Measurements from ENCODE around the gene MAN2C1. TPM values are rescaled to one million over a fixed set of nuclear protein-coding genes. Genes with fewer than 3 reads are reported as not detected.

MAN2C1 gene
- polyA plus RNA-seq, 3 donors: 32.9 to 453 (median 42.9) TPM

DNA sequence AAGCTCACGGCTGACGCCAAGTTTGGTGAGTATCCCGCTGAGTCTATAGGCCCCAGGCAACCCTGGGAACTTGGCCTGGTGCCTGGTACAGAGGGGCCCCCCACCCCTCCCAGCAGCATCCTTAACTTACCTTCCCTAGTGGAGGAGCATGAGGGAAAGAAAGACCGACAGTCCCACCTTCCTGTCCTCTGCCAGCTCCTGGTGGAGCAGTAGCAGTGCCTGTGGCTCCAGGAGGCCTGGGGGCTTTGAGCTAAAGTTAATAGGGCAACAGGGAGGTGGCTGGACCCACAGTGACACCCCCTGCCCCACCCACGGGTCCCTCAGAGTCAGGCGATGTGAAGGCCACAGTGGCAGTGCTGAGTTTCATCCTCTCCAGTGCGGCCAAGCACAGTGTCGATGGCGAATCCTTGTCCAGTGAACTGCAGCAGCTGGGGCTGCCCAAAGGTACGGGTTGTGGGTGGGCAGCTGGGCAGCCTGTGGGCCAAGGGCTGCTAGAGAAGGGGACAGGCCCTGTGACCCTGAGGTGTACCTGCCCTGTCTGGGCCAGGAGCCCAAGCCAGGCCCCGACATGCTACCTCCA, 29.7 kb downstream of the MAN2C1 start:
- Histone ChIP-seq H3K4me1 (ENCODE audit: control insufficient read depth in 1 of 2, insufficient read depth in 2 of 2, low read length in 2 of 2) (peaks cover 12 to 16% of the 10 kb centered on the region in 2 donors), H3K27ac (ENCODE audit: low read depth in 1 of 2, low read length in 2 of 2) (no peak overlapping the region), H4K20me1 (ENCODE audit: insufficient read depth, low read length) (no peaks in the 10 kb centered on the region), H3K9ac (ENCODE audit: insufficient read depth, low read length, poor library complexity, severe bottlenecking) (no peak overlapping the region), H3K4me3 (replicated peaks in 1 of 3; ENCODE audit: low read depth in 2 of 3, low read length in 3 of 3) (no peak overlapping the region), H3K9me3 (replicated peaks in 1 of 2; ENCODE audit: control insufficient read depth in 1 of 2, insufficient read depth in 1 of 2, low read length in 2 of 2) (no peaks in the 10 kb centered on the region), H3K79me2 (ENCODE audit: insufficient read depth, low read length) (peaks cover 4% of the 10 kb centered on the region), H3K27me3 (ENCODE audit: control insufficient read depth in 2 of 2, insufficient read depth in 2 of 2, low read length in 2 of 2) (no peaks in the 10 kb centered on the region), H2AFZ (ENCODE audit: insufficient read depth, low read depth, low read length, poor library complexity, severe bottlenecking) (no peak overlapping the region), H3K4me2 (replicated peaks; ENCODE audit: extremely low read depth, low read length, poor library complexity, severe bottlenecking) (no peak overlapping the region), H3K36me3 (replicated peaks in 1 of 2; ENCODE audit: control insufficient read depth in 1 of 2, insufficient read depth in 2 of 2, low read length in 2 of 2) (peaks cover 0 to 4% of the 10 kb centered on the region in 2 donors)
- DNase-seq: no peak
- Mint-ChIP-seq H3K4me3 (no peak overlapping the region), H3K9me3 (peaks cover 0 to 1% (median 0%) of the 10 kb centered on the region in 7 donors), H3K27me3 (ENCODE audit: low read depth in 3 of 3) (peaks cover 4 to 12% (median 5%) of the 10 kb centered on the region in 3 donors), H3K36me3 (peaks cover 20 to 21% of the 10 kb centered on the region in 2 donors), H3K4me1 (peaks cover 22% of the 10 kb centered on the region), H3K27ac (no peak overlapping the region)
- 100% methylated on average over 6 of the region's 11 CpGs for WGBS (ENCODE audit: insufficient coverage)
- TF ChIP-seq, protein P1, sequence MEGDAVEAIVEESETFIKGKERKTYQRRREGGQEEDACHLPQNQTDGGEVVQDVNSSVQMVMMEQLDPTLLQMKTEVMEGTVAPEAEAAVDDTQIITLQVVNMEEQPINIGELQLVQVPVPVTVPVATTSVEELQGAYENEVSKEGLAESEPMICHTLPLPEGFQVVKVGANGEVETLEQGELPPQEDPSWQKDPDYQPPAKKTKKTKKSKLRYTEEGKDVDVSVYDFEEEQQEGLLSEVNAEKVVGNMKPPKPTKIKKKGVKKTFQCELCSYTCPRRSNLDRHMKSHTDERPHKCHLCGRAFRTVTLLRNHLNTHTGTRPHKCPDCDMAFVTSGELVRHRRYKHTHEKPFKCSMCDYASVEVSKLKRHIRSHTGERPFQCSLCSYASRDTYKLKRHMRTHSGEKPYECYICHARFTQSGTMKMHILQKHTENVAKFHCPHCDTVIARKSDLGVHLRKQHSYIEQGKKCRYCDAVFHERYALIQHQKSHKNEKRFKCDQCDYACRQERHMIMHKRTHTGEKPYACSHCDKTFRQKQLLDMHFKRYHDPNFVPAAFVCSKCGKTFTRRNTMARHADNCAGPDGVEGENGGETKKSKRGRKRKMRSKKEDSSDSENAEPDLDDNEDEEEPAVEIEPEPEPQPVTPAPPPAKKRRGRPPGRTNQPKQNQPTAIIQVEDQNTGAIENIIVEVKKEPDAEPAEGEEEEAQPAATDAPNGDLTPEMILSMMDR (IDR thresholded peaks at IDR 0.05): no peak
- intact Hi-C loops (cut with micrococcal nuclease): no loop called here

DNA sequence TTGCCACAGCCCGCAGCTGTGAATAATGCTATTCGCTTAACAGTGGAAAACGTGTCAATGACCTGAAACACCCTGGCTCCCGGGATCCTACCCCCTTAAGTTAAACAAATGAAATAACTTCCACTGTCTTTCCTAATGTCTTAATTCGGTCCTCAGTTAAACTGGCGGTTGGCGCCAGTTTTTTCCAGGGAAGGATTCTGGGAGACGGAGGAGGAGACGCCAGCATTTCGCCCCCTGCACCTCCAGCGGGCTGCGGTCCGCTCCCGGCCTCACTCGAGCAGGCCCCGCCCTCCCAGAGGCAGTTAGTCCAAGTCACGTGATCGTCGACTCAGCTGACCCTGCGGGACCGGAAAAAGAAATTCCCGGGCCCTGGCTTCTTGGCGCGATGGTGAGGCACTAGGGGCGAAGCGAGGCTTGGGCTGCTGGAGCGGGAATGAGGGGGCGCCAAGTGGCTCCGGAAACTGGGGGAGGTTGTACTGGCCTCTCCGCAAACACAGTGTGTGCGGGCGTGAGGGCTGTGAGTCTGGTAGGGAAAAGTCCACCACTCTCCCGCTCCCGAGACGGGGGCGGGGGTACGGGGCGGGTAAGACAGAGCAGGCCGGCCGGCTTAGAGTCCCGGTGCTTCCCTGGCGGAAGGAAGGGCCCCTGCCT, 32.6 kb downstream of the MAN2C1 start, which contains the start of gene COMMD4:
Gene COMMD4, plus strand, starts transcription at position 359 of the 651 bp plus-strand sequence. Its CDS starts 27 bp downstream, at position 386.
- intact Hi-C loops (cut with micrococcal nuclease): no loop called here

More for the DNA sequence above, 32.6 kb downstream of the MAN2C1 start, which contains the start of gene COMMD4:
- no peaks in the 10 kb centered on the region for H4K20me1 ChIP-seq (ENCODE audit: insufficient read depth, low read length)
- no peaks in the 10 kb centered on the region for H3K9me3 ChIP-seq (replicated peaks in 1 of 2; ENCODE audit: control insufficient read depth in 1 of 2, insufficient read depth in 1 of 2, low read length in 2 of 2)
- peaks cover 22% of the 10 kb centered on the region for H3K4me1 Mint-ChIP-seq
- peak within 1 kb of the TSS; percentile 77 for H3K9ac ChIP-seq (ENCODE audit: insufficient read depth, low read length, poor library complexity, severe bottlenecking)
- peaks cover 0 to 4% of the 10 kb centered on the region in 2 donors for H3K36me3 ChIP-seq (replicated peaks in 1 of 2; ENCODE audit: control insufficient read depth in 1 of 2, insufficient read depth in 2 of 2, low read length in 2 of 2)
- peaks cover 13 to 14% of the 10 kb centered on the region in 2 donors for H3K36me3 Mint-ChIP-seq
- peak within 1 kb of the TSS; percentile 97 to 99 for H3K4me3 Mint-ChIP-seq
- H3K27ac Mint-ChIP-seq: peak within 1 kb of the TSS in 6 of 7 donors; percentile 78 to 95 (median 89)
- peak within 1 kb of the TSS; percentile 91 for H3K4me2 ChIP-seq (replicated peaks; ENCODE audit: extremely low read depth, low read length, poor library complexity, severe bottlenecking)
- peaks cover 12 to 16% of the 10 kb centered on the region in 2 donors for H3K4me1 ChIP-seq (ENCODE audit: control insufficient read depth in 1 of 2, insufficient read depth in 2 of 2, low read length in 2 of 2)
- H3K27me3 Mint-ChIP-seq (ENCODE audit: low read depth in 3 of 3): peaks cover 0 to 4% (median 3%) of the 10 kb centered on the region in 3 donors
- H3K27ac ChIP-seq (ENCODE audit: low read depth in 1 of 2, low read length in 2 of 2): peak within 1 kb of the TSS in 1 of 2 donors; percentile 61
- TF ChIP-seq, protein P1 (IDR thresholded peaks at IDR 0.05): no peak
- H3K4me3 ChIP-seq (replicated peaks in 1 of 3; ENCODE audit: low read depth in 2 of 3, low read length in 3 of 3): peak within 1 kb of the TSS; percentile 57 to 89 (median 88)
- H3K79me2 ChIP-seq (ENCODE audit: insufficient read depth, low read length): peaks cover 4% of the 10 kb centered on the region
- no peaks in the 10 kb centered on the region for H3K27me3 ChIP-seq (ENCODE audit: control insufficient read depth in 2 of 2, insufficient read depth in 2 of 2, low read length in 2 of 2)
- H2AFZ ChIP-seq (ENCODE audit: insufficient read depth, low read depth, low read length, poor library complexity, severe bottlenecking): peak within 1 kb of the TSS; percentile 97
- DNase-seq: peak; percentile 47 to 84 (median 80)
- under 1% methylated on average over 30 of the region's 42 CpGs for WGBS (ENCODE audit: insufficient coverage)
- H3K9me3 Mint-ChIP-seq: no peaks in the 10 kb centered on the region

All from CD14-positive monocyte (primary cell).